HTERT RPE-1 (cell line): Measurements from ENCODE around the gene HPSE2.
"Not testable (repeated sequence)": the region's sequence is repeated elsewhere in the genome, so short reads cannot be mapped to it uniquely, and the experiment has no call there.

Experiments used
- in situ Hi-C: fragments of 300-500 bp; cut with MboI; formaldehyde crosslinking; loops from 4 replicates; pipeline ENCODE4 v1.14.3; 2020; ENCODE audit warnings: low sequenced_read_pairs

The HPSE2 gene

GRCh38 chr10:99235658-99236626, at the start of gene HPSE2:
HPSE2 (minus strand) TSS chr10:99235852.
- in situ Hi-C loops: no loop called here

DNA sequence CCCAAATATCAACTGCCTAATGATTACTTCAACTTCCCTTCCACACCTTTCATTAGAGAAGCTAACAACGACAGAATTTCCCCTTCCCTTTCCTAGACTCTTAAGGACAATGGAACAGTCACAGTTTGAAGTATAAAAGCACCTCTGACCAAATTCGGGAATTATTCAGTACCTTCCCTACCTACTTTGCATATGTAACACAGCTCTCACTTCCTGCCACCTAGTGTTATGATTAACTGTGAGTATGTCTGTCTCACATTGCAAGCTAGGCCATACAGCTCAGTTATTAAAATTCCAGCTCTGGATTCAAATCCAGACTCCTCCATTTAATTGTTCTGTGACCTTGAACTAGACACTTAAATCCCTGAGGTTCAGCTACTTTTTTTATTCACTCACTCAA, 44.8 kb upstream of the HPSE2 start:
- in situ Hi-C loops: no loop called here

DNA sequence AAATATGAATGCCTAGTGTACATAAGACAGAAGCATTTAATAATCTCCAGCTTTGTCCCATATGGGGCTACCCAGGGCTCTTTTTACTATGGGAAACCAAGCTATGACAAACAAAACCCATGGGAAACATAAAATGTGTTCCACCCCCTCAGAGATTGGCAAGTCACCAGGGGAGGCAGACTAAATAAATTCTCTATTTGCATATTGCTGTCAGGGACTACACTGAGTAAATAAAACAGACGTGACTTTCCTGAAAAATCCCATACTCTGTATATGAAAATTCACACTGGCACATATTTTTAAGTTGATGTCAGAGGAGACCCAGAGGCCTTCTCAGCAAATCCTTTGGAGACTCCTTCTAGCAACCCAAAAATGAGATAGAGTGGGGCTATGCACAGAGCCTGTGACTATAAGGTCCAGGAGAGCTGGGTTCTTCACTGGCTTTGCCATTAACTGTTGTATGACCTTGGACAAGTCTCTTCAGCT, 44.0 kb upstream of the HPSE2 start:
- in situ Hi-C loops: no loop called here

DNA sequence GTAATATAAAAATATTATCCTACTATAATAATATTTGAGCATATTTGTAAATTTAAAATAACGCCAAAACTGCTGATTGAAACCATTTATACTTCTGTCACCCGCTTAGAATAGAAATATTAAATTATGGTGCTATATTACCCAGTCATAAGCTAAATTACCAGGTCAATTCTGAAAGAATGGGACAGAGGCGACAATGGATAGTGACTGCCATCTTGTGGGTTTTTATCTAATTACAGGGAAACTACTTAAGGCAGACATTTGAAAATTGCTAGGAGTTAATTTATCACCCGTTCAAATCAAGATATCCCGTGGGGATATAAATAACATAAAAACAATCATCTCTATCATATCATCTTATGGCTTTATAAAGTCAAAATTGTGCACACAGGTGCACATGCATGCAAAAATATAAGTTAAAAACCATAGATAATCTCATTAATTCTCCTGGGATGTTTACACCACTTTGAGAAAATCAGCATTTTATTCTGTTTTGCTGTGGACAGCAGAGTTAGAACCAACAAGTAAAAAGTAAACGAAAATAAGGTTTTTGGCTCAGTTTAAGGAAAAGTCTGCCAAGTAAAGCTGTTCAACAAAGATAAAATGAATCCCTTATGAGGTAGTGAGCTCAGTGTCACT, 41.3 kb upstream of the HPSE2 start:
- in situ Hi-C loops: no loop called here

GRCh38 chr10:99266383-99266782, 30.7 kb upstream of the HPSE2 start:
- in situ Hi-C loops: no loop called here

DNA sequence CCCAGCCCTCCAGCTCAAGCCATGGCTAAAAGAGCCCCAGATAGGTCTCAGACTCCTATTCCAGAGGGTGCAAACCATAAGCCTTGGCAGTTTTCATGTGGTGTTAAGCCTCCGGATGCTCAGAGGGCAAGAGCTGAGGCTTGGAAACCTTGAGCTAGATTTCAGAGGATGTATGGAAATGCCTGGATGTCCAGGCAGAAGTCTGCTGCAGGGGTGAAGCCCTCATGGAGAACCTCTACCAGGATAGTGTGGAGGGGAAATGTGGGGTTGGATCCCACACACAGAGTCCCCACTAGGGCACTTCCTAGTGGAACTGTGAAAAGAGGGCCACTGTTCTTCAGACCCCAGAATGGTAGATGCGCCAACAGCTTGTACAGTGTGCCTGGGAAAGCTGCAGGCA, 13.2 kb upstream of the HPSE2 start:
- in situ Hi-C loops: no loop called here

DNA sequence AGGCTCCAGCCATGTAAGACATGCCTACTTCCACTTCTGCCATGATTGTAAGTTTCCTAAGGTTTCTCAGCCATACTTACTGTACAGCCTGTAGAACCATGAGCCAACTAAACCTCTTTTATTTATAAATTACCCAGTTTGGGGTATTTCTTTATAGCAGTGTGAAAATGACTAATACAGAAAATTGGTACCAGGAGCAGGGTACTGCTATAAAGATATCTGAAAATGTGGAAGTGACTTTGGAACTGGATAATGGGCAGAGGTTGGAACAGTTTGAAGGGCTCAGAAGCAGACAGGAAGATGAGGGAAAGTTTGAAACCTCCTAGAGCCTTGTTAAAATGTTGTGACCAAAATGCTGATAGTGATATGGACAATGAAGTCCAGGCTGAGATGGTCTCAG, 12.2 kb upstream of the HPSE2 start:
- in situ Hi-C loops: not testable (repeated sequence)

DNA sequence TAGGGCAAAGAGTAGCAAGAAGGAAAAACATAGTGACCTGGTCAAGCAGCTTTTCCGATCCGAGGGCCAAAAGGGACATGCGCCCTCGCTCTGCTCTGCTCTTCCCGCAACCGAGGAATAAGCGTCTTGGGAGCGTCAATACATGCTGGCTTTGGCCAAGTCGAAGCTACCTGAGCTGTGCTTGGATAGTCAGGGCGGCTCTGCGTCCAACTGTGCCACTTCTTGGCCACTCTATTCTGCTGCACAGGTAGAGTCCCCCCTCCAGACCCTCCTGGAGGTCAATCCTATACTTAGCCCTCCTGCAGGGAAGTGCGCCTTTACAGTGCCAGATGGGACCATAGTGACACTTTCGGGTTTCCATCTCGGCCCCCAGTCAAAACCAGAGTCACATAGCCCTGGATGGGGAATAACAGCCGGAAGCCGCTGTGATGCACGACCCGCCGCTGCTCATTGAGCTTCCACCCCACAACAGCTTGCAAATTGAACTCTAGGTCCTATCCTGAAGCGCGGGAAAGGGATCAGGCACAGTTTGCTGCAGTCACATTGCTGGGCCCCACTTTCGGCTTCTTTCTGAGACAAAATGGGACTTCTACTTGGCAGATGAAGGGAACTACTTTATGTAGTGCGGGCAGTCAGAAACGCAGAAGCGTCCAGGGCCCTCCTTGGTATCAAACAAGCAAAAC, 1.1 kb upstream of the HPSE2 start:
- in situ Hi-C loops: no loop called here

DNA sequence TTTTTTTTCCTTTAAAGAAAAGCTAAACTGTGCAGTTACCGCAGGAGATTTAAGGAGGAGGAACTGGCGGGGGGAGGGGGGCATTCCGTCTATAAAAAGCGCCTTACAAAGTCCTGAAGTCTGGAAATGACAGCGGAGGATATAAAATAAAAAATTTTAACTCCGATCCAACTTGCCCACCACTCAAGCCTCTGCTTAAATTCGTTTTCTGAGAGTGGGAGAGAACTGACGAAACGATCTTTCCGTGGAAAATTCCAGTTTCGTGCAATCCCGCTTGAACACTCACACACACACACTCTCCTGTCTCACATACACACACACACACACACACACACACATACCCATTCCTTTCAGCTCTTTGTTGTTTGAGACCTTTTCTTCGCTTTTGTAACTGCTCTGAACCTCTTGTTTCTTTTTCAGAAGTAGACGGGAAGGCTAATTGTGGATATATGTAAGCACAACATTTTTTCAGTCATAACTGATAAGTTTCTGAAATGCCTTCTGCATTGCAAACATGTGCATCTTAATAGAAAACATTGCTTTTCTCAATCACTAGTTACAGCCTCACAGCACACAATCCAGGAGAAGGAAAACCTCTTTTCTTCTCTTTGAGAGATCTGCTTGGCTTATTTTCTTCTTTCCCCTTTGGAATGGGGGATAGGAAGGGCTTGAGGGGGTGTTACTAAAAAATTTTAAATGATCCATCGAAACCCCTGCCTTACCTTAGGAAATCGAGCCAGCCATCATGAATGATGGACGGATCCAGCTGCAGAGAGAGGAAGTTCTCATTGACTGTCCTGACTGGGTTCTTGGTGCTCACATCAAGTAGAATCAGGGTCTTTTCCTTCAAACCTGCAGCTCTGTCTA, 628 bp downstream of the HPSE2 start:
- in situ Hi-C loops: no loop called here

DNA sequence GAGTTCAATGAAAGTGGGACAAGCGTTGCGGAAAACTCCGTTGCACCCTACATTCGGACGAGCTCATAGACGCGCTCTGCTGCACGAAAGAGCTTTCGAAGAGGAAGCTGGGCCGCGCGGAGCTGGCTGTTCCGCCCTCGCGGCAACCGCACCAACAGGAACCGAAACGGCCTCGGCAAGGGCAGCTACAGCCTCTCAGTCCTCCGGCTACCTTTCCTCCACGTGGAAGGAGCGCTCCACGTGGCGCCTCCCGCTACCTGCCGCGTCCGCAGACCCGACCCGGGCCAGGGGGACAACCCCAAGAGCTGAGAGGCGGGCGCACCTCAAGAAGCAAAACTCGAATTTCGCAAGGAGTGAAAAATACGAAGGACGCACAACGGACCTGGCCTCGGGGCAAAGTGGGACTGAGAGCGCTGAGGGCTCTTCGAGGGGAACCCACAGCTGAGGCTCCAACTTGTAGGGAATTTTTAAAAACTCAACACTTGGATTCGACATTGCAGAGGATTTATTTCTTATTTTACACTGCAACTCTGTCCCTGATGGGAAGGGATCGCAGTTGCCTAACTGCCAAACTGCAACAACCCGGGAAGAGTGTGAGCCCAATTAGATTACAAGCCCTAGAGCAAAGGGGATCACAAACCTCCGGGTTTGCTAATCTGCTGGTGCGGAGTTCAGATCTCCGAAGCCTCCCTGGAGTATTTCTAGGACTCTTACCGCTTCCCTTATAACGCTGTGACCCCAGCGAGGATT, 1.4 kb downstream of the HPSE2 start:
- in situ Hi-C loops: no loop called here

DNA sequence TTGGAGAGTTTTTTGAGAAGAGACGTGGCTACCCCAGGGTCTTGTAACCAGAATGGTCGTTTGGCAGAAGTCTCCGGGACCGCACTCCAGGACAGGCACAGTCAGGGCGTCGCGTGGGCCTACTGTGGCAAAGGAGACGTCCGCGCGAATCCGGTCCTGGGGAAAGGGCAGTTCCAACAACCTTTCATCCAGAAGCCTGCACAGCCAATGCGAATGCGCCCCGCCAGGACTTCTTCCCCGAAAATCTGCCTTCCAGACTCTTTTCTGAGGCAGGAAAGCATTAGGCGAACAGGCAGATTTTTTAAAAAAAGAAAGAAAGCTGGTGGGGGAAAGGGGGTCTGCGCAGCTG, 2.0 kb downstream of the HPSE2 start:
- in situ Hi-C loops: no loop called here

DNA sequence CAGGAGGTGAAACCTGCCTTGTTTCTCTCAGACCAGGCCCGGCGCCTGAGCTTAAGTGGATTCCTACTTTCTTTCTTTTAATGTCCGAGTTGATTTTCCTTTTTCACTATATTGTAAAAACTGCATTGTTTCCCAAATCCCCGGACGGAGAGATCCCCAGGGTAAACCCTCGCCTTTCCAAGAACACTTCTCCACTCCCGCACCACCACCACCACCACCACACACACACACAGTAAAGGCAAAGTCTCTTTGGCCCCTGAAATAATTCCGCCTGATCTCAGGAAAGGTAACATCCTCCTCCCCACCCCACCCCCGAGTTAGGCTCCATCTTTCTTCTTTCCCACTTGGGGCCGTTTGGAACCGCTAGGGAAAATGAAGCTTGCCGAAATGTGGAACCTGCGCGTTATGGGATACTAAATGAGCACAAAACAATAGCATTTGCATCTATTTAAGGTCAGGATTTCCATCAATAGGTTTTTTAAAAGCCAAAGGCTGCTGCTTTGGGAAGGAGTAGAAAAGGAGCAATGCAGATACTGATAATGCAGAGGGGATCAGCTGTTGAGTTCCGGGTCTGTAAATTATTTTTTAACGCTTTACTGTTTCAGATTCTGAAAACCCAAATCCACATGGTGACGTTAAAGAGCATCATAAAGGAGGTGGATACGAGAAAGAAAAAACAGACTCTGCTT, 2.5 kb downstream of the HPSE2 start:
- in situ Hi-C loops: no loop called here

- in situ Hi-C loops: no loop called here
These were observed 3.2 kb downstream of the HPSE2 start for GRCh38 chr10:99232360-99232999.

DNA sequence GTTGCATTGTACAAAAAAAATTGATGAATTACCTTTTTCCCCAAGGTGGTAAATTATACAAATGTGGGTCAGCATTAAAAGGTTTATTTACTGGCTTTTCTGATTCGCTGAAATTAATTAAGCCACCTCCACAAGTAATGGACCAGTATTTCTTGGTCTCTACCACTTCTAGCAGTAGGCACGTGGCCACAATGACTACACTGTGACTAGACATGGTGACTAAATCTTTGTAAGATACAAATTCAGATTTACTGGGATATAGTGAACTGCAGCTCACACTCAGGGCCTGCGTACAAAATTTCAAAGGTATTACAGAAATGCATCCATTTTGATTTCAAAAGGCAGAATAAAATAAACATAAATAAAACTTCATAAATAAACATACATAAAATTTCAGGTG, 10.9 kb downstream of the HPSE2 start:
- in situ Hi-C loops: no loop called here

GRCh38 chr10:99207340-99207739, 28.3 kb downstream of the HPSE2 start:
- in situ Hi-C loops: no loop called here

- in situ Hi-C loops: no loop called here
These were observed 32.3 kb downstream of the HPSE2 start for GRCh38 chr10:99203310-99203709.

DNA sequence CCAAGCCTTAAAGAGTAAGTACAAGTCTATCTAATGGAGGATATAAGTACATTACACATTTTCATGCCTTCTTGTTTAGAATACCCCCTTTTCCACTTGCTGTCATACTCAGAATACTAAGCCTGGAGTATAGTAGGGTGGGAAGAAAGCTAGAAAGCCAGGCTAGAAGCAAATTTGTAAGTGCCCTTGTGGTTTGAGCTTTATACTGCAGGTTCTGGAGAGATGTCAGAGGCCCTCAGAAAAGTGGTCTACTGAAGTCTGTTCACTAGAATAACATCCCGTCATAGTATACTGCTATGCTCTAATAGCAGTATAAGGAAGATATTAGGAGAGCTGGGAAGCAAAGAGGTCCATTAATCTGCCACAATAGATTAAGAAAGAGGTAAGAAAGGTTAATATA, 62.7 kb downstream of the HPSE2 start:
- in situ Hi-C loops: no loop called here

DNA sequence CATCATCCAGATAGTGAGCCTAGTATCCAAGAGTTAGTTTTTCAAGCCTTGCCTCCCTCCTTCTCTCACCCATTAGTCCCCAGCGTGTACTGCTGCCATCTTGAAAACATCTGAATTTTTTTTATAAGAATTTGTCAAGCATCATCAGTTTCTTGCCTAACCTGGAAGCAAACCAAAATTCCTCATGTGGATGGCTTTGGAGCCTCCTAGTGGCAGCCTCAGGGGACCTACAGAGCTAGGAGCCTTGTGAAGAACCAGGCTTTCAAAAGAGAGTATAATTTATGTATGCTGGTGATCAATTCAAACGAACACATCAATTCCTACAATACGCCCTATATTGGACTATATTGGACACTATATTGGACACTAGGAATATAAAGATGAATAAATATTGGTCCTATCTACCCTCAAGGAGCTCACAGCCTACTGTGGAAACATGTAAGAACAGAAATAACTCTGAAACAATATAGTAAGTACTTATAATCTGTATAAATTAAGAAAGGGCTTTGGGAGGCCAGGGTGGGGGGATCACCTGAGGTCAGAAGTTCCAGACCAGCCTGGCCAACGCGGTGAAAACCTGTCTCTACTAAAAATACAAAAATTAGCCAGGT, 63.4 kb downstream of the HPSE2 start:
- in situ Hi-C loops: no loop called here
